ENCODE data around the gene KCNJ14. TPM values are rescaled to one million over a fixed set of nuclear protein-coding genes. Genes with fewer than 3 reads are reported as not detected.

Gene KCNJ14
- total RNA-seq, 1 experiment from 2014 or later: 1.4 TPM

DNA sequence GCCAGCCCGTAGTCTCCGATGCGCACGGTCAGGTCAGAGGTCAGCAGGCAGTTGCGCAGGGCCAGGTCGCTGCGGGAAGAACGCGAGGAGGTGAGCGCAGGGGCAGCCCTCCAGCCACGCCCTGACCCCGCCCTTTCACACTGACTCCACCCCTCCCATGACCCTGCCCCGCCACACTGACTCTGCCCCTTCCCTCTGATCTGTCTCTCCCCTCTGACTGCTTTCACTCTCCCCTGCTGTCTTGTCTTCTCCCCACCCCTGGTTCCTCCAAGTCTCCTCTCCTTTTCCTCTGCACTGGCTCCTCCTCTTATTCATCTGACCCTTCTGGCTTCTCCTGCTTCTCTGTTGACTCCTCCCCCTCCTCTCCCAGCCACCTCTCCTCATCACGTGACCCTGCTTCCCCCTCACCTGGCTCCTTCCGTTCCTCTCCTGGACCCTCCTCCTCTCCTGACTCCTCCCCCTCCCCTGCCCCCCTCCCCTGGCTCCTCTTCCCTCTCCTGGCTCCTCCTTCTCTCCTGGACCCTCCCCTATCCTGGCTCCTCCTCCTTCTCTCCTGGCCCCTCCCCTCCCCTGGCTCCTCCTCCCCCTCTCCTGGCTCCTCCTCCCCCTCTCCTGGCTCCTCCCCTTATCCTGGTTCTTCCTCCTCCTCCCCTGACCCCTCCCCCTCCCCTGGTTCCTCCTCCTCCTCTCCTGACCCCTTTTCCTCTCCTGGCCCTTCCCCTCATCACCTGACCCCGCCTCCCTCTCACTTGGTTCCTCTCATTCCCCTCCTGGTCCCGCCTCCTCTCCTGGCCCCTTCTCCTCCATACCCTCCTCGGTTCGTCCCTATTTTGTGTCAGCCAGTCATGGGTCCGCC, 46.3 kb downstream of the KCNJ14 start:
- no peak for TF ChIP-seq EZH2 (IDR thresholded peaks at IDR 0.05; ENCODE audit: low read length, unreplicated experiment)
- TF ChIP-seq EZH2phosphoT487 (IDR thresholded peaks at IDR 0.05; ENCODE audit: borderline replicate concordance, low read length): no peak
- TF ChIP-seq, protein P1, sequence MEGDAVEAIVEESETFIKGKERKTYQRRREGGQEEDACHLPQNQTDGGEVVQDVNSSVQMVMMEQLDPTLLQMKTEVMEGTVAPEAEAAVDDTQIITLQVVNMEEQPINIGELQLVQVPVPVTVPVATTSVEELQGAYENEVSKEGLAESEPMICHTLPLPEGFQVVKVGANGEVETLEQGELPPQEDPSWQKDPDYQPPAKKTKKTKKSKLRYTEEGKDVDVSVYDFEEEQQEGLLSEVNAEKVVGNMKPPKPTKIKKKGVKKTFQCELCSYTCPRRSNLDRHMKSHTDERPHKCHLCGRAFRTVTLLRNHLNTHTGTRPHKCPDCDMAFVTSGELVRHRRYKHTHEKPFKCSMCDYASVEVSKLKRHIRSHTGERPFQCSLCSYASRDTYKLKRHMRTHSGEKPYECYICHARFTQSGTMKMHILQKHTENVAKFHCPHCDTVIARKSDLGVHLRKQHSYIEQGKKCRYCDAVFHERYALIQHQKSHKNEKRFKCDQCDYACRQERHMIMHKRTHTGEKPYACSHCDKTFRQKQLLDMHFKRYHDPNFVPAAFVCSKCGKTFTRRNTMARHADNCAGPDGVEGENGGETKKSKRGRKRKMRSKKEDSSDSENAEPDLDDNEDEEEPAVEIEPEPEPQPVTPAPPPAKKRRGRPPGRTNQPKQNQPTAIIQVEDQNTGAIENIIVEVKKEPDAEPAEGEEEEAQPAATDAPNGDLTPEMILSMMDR (conservative IDR thresholded peaks at IDR 0.05; ENCODE audit: low read depth, low read length): no peak
- peak overlapping the region; percentile 55 for H3K9ac ChIP-seq (ENCODE audit: low read length)
- no peaks in the 10 kb centered on the region for H3K9me3 ChIP-seq (ENCODE audit: low read length)
- peak; percentile 92 for DNase-seq
- no peaks in the 10 kb centered on the region for H3K9me2 ChIP-seq (replicated peaks; ENCODE audit: low read length)
- H3F3A ChIP-seq (ENCODE audit: low read length, unreplicated experiment): no peaks in the 10 kb centered on the region
- no peaks in the 10 kb centered on the region for H3K27me3 ChIP-seq (ENCODE audit: low read length)
- ChIA-PET CTCF (interaction anchor here (1.0 to 1.2 kb wide), 2 partner anchors 83 to 87 kb away, joined by 6 to 7 read pairs; no protein-coding TSS in a partner anchor), POLR2A (ENCODE audit: unreplicated experiment) (interaction anchor here (0.6 kb wide), 1 partner anchor 12 kb away, joined by 5 read pairs; no protein-coding TSS in a partner anchor)
- H3K36me3 ChIP-seq (ENCODE audit: low read depth, low read length): no peaks in the 10 kb centered on the region
- H3K79me2 ChIP-seq (ENCODE audit: low read length): no peaks in the 10 kb centered on the region
- ATAC-seq: peak; percentile 79
- peak overlapping the region; percentile 82 for H3K4me3 ChIP-seq (ENCODE audit: low read length)
- H3K4me2 ChIP-seq (ENCODE audit: low read length): peak overlapping the region; percentile 98
- H3K27ac ChIP-seq (ENCODE audit: low read length): peak overlapping the region; percentile 61
- H3K4me1 ChIP-seq (ENCODE audit: insufficient read depth, low read length): peaks cover 12% of the 10 kb centered on the region
- H2AFZ ChIP-seq (ENCODE audit: low read length): peak overlapping the region; percentile 81
- intact Hi-C loops (cut with micrococcal nuclease): no loop called here
- no TSS peak for BruUV-seq (replicated peaks)
- H4K20me1 ChIP-seq (ENCODE audit: low read length): no peaks in the 10 kb centered on the region

DNA sequence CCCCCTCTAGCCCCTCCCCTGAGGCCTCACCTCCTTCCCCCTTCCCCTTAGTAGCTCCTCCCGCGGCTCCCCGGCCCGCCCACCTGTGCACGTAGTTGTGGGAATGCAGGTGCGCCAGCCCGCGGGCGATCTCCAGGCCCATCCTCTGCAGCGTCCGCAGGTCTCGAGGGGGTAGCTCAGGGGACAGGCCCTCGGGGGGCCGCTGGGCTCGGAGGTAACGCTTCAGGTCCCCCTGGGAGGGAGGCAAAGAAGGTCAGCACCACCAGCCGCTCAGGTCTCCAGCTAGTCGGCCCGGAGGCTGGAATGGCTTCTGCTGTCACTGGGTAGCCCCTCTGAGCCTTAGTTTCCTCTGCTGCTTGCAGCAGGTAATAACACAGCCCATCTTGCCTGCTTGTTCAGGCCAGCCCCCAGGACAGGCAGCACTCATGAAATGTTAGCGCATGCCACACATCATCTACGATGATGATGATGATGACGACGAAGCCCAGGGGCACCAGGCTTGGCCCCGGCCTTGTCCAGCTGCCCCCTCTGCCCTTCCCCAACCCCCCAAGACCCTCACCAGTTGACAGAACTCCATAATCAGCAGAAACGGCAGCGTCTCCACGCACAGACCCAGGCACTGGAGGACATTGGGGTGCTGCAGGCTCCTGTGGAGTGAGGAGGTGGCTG, 47.1 kb downstream of the KCNJ14 start:
- H3K27ac ChIP-seq (ENCODE audit: low read length): no peak overlapping the region
- intact Hi-C loops (cut with micrococcal nuclease): no loop called here
- BruUV-seq (replicated peaks): TSS peak; percentile 44
- H3K9me2 ChIP-seq (replicated peaks; ENCODE audit: low read length): no peaks in the 10 kb centered on the region
- H3K27me3 ChIP-seq (ENCODE audit: low read length): no peaks in the 10 kb centered on the region
- peaks cover 12% of the 10 kb centered on the region for H3K4me1 ChIP-seq (ENCODE audit: insufficient read depth, low read length)
- peak overlapping the region; percentile 87 for H3K4me2 ChIP-seq (ENCODE audit: low read length)
- no peaks in the 10 kb centered on the region for H4K20me1 ChIP-seq (ENCODE audit: low read length)
- H3K79me2 ChIP-seq (ENCODE audit: low read length): no peaks in the 10 kb centered on the region
- DNase-seq: no peak
- peak overlapping the region; percentile 78 for H2AFZ ChIP-seq (ENCODE audit: low read length)
- ChIA-PET POLR2A (ENCODE audit: unreplicated experiment) (interaction anchor here (0.6 kb wide), 1 partner anchor 12 kb away, joined by 5 read pairs; no protein-coding TSS in a partner anchor), CTCF (interaction anchor here (0.5 to 1.2 kb wide), 3 partner anchors 82 to 293 kb away, joined by 3 to 7 read pairs (median 6); no protein-coding TSS in a partner anchor)
- TF ChIP-seq, protein P1 (conservative IDR thresholded peaks at IDR 0.05; ENCODE audit: low read depth, low read length): no peak
- no peak for TF ChIP-seq EZH2phosphoT487 (IDR thresholded peaks at IDR 0.05; ENCODE audit: borderline replicate concordance, low read length)
- no peak for TF ChIP-seq EZH2 (IDR thresholded peaks at IDR 0.05; ENCODE audit: low read length, unreplicated experiment)
- peak overlapping the region; percentile 63 for H3K4me3 ChIP-seq (ENCODE audit: low read length)
- H3K9me3 ChIP-seq (ENCODE audit: low read length): no peaks in the 10 kb centered on the region
- no peaks in the 10 kb centered on the region for H3K36me3 ChIP-seq (ENCODE audit: low read depth, low read length)
- no peak for ATAC-seq
- 0 out of 2 replicates have a peak overlapping the region, but pooled peaks have one; percentile 29 for H3K9ac ChIP-seq (ENCODE audit: low read length)
- H3F3A ChIP-seq (ENCODE audit: low read length, unreplicated experiment): no peaks in the 10 kb centered on the region

Data from PC-3 (cell line).